GM12875 (cell line): ENCODE data around the gene PDLIM7.

Experiments
- H3K4me3 ChIP-seq: one replicate; pipeline ENCODE4 v1.5.1; 2011; ENCODE audit warnings: low read depth, low read length, control low read depth
- CTCF ChIP-seq: IDR thresholded peaks from 2 replicates; pipeline ENCODE4 v1.5.1; 2011; ENCODE audit warnings: low read depth, mild to moderate bottlenecking, control low read depth, inconsistent platforms, low read length, moderate library complexity, borderline replicate concordance; ENCODE audit not compliant: insufficient read depth

PDLIM7 gene

GRCh38 chr5:177446200-177447065 lies 51.0 kb downstream of the PDLIM7 start, which contains the start of gene PRR7:
Gene PRR7 (plus strand): TSS chr5:177446814. CDS start chr5:177455068, 8,254 bp downstream.
- TF ChIP-seq CTCF: no peak
- H3K4me3 ChIP-seq: peak within 1 kb of the TSS; percentile 70

GRCh38 chr5:177445917-177446199 lies 51.5 kb downstream of the PDLIM7 start:
- TF ChIP-seq CTCF: no peak
- H3K4me3 ChIP-seq: peak overlapping the region; percentile 70

GRCh38 chr5:177445052-177445916 lies 52.1 kb downstream of the PDLIM7 start:
- no peak for TF ChIP-seq CTCF

GRCh38 chr5:177444106-177445051 lies 53.0 kb downstream of the PDLIM7 start:
- no peak overlapping the region for H3K4me3 ChIP-seq
- TF ChIP-seq CTCF: no peak

More at GRCh38 chr5:177445052-177445916, 52.1 kb downstream of the PDLIM7 start:
- no peak overlapping the region for H3K4me3 ChIP-seq

- TF ChIP-seq CTCF: no peak
Measured at GRCh38 chr5:177443144-177443983, 54.0 kb downstream of the PDLIM7 start.

More at GRCh38 chr5:177443144-177443983, 54.0 kb downstream of the PDLIM7 start:
- no peak overlapping the region for H3K4me3 ChIP-seq
